ENCODE measurements around the gene IGF2BP2. TPM values are rescaled to one million over a fixed set of nuclear protein-coding genes. Genes with fewer than 3 reads are reported as not detected.

The IGF2BP2 gene
- total RNA-seq, 2 donors from 2014 or later, result 2.6 to 2.7 TPM

- H3K4me1 ChIP-seq (ENCODE audit: control insufficient read depth in 1 of 2, low read depth in 2 of 2), result peaks cover 0 to 9% of the 10 kb centered on the region in 2 donors
- no peaks in the 10 kb centered on the region for H3K27me3 ChIP-seq (replicated peaks; ENCODE audit: insufficient read depth)
- no peak for TF ChIP-seq CTCF (IDR thresholded peaks at IDR 0.05)
- peak overlapping the region; percentile 0 for H3K4me3 ChIP-seq
- H3K36me3 ChIP-seq, result no peaks in the 10 kb centered on the region
- no peak overlapping the region for H3K27ac ChIP-seq
- ATAC-seq (ENCODE audit: insufficient number of reproducible peaks, low FRiP score, low read depth), result no peak
- no peaks in the 10 kb centered on the region for H3K9me3 ChIP-seq
- no peak for DNase-seq (ENCODE audit: low spot score)
Measured at GRCh38 chr3:185764163-185764979, 60.5 kb downstream of the IGF2BP2 start.

- TF ChIP-seq CTCF (IDR thresholded peaks at IDR 0.05), result no peak
- Histone ChIP-seq H3K27ac (no peak overlapping the region), H3K36me3 (no peaks in the 10 kb centered on the region), H3K4me1 (ENCODE audit: control insufficient read depth in 1 of 2, low read depth in 2 of 2) (peaks cover 0 to 9% of the 10 kb centered on the region in 2 donors), H3K4me3 (no peak overlapping the region), H3K27me3 (replicated peaks; ENCODE audit: insufficient read depth) (no peaks in the 10 kb centered on the region), H3K9me3 (no peaks in the 10 kb centered on the region)
- ATAC-seq (ENCODE audit: insufficient number of reproducible peaks, low FRiP score, low read depth), result no peak
- no peak for DNase-seq (ENCODE audit: low spot score)
Measured at GRCh38 chr3:185763347-185764005, 61.4 kb downstream of the IGF2BP2 start.

DNA sequence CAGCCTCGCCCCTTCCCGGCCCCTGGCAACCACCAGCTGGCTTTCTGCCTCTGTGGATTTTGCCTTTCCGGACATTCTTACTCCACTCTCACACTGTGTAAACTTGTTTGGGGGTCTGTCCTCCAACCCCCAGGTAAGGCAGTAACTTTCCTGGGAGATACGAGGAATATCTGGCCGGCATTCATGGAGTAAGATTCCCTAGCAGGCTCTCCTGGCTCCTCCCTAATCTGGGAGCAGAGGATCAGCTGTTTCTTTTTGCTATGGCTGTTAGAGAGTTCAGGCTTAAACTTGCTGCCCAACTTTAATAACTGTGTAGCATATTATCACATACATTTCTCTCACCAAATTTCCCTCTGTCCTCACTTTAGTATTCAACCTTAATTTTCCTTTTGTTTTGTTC, 64.3 kb downstream of the IGF2BP2 start:
- Histone ChIP-seq H3K9me3 (no peaks in the 10 kb centered on the region), H3K27me3 (replicated peaks; ENCODE audit: insufficient read depth) (no peaks in the 10 kb centered on the region), H3K36me3 (no peaks in the 10 kb centered on the region), H3K4me1 (ENCODE audit: control insufficient read depth in 1 of 2, low read depth in 2 of 2) (peaks cover 0 to 9% of the 10 kb centered on the region in 2 donors), H3K27ac (no peak overlapping the region), H3K4me3 (no peak overlapping the region)
- ATAC-seq (ENCODE audit: insufficient number of reproducible peaks, low FRiP score, low read depth) (no peak), DNase-seq (ENCODE audit: low spot score) (no peak)
- no peak for TF ChIP-seq CTCF (IDR thresholded peaks at IDR 0.05)

- no peak for ATAC-seq (ENCODE audit: insufficient number of reproducible peaks, low FRiP score, low read depth)
- H3K4me3 ChIP-seq, result no peak overlapping the region
- no peaks in the 10 kb centered on the region for H3K36me3 ChIP-seq
- no peak for TF ChIP-seq CTCF (IDR thresholded peaks at IDR 0.05)
- no peaks in the 10 kb centered on the region for H3K9me3 ChIP-seq
- no peak for DNase-seq (ENCODE audit: low spot score)
- H3K27ac ChIP-seq, result no peak overlapping the region
- peaks cover 0 to 6% of the 10 kb centered on the region in 2 donors for H3K4me1 ChIP-seq (ENCODE audit: control insufficient read depth in 1 of 2, low read depth in 2 of 2)
- no peaks in the 10 kb centered on the region for H3K27me3 ChIP-seq (replicated peaks; ENCODE audit: insufficient read depth)
Measured at GRCh38 chr3:185760088-185760487, 64.8 kb downstream of the IGF2BP2 start.

DNA sequence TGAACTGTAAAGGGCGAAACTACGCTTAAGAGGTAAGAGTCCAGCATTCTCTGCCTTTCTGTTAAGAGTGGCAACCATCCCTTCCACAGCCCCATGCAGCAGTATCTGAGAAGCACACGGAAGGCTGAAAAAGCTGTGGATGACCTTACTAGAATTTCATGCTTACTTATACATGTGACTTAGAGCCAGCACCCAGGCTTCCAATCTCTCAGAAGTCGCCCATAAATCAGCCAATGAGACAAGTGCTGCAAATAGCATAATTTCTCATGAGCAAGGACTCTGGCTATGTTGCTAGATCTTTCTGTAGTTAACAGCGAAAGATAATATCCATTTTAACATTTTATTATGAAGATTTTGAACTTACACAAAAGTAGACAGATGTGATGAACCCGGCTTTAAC, 65.3 kb downstream of the IGF2BP2 start:
- ATAC-seq (ENCODE audit: insufficient number of reproducible peaks, low FRiP score, low read depth) (no peak), DNase-seq (ENCODE audit: low spot score) (no peak)
- TF ChIP-seq CTCF (IDR thresholded peaks at IDR 0.05), result no peak
- no peaks in the 10 kb centered on the region for H3K9me3 ChIP-seq
- no peak overlapping the region for H3K4me3 ChIP-seq
- no peak overlapping the region for H3K27ac ChIP-seq
- H3K4me1 ChIP-seq (ENCODE audit: control insufficient read depth in 1 of 2, low read depth in 2 of 2), result peaks cover 0 to under 1% of the 10 kb centered on the region in 2 donors
- H3K36me3 ChIP-seq, result no peaks in the 10 kb centered on the region
- no peaks in the 10 kb centered on the region for H3K27me3 ChIP-seq (replicated peaks; ENCODE audit: insufficient read depth)

Measured in thoracic aorta (tissue), 2 donors.